GM13976 (cell line): ENCODE results near the gene AZU1.

Experiments used
- DNase-seq: peaks from one replicate; pipeline ENCODE4 v3.0.0; 2012; ENCODE audit warnings: low spot score
- in situ Hi-C: fragments of 300-500 bp; cut with MboI; formaldehyde crosslinking; loops from one replicate; pipeline ENCODE4 v1.12.0; 2022; ENCODE audit warnings: low sequenced_read_pairs, mixed read lengths, inconsistent platforms; ENCODE audit not compliant: unreplicated experiment
- TF ChIP-seq, protein P1 (sequence below): IDR thresholded peaks from 2 replicates; pipeline ENCODE4 v1.5.1; 2012; ENCODE audit warnings: borderline replicate concordance, mild to moderate bottlenecking; ENCODE audit not compliant: insufficient read depth; ENCODE audit errors: extremely low read depth, missing control alignments, control extremely low read depth

Gene AZU1

GRCh38 chr19:855142-855541 lies 27.5 kb downstream of the AZU1 start:
- TF ChIP-seq, protein P1, sequence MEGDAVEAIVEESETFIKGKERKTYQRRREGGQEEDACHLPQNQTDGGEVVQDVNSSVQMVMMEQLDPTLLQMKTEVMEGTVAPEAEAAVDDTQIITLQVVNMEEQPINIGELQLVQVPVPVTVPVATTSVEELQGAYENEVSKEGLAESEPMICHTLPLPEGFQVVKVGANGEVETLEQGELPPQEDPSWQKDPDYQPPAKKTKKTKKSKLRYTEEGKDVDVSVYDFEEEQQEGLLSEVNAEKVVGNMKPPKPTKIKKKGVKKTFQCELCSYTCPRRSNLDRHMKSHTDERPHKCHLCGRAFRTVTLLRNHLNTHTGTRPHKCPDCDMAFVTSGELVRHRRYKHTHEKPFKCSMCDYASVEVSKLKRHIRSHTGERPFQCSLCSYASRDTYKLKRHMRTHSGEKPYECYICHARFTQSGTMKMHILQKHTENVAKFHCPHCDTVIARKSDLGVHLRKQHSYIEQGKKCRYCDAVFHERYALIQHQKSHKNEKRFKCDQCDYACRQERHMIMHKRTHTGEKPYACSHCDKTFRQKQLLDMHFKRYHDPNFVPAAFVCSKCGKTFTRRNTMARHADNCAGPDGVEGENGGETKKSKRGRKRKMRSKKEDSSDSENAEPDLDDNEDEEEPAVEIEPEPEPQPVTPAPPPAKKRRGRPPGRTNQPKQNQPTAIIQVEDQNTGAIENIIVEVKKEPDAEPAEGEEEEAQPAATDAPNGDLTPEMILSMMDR, result no peak
- in situ Hi-C loops, result no loop called here
- DNase-seq, result no peak

DNA sequence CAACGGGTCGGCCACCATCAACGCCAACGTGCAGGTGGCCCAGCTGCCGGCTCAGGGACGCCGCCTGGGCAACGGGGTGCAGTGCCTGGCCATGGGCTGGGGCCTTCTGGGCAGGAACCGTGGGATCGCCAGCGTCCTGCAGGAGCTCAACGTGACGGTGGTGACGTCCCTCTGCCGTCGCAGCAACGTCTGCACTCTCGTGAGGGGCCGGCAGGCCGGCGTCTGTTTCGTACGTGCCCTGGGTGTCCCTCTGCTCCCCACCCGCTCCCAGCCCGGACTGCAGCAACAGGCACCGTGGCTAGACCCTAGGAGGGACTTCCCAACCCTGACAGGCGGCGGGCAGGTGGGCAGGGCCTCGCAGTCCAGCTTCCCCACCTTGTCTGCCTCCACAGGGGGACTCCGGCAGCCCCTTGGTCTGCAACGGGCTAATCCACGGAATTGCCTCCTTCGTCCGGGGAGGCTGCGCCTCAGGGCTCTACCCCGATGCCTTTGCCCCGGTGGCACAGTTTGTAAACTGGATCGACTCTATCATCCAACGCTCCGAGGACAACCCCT lies 28.0 kb downstream of the AZU1 start:
- no peak for DNase-seq
- TF ChIP-seq, protein P1, result no peak
- in situ Hi-C loops, result no loop called here

DNA sequence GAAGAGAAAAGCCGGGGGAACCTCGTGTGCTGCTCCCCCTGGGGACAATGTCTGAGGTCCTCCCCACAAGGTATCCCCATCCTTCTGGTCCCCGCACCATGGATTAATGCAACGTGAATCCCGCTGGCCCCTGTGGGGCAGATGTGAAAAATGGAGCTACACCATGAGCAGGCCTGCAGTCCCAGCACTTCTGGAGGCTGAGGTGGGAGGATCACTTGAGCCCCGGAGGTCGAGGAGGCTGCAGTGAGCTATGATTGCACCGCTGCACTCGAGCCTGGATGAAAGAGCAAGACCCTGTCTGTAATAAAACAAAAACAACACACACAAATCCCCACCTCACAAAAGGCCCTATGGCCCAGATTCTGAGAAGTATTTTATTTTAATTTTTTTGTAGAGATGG lies 30.6 kb downstream of the AZU1 start:
- in situ Hi-C loops, result no loop called here
- TF ChIP-seq, protein P1, result no peak
- no peak for DNase-seq

- TF ChIP-seq, protein P1, result no peak
- in situ Hi-C loops, result no loop called here
- DNase-seq, result no peak
Observed at GRCh38 chr19:858868-859843, 31.5 kb downstream of the AZU1 start, which contains the start of gene CFD. Gene CFD, plus strand, starts transcription at chr19:859664. Its CDS starts 26 bp downstream, at chr19:859690.

- DNase-seq, result no peak
- in situ Hi-C loops, result loop anchor here (10.0 kb wide), 1 partner anchor 54 kb away; the partner anchor contains the start of genes KISS1R and R3HDM4
- TF ChIP-seq, protein P1, result no peak
Observed at GRCh38 chr19:861141-861755, 33.6 kb downstream of the AZU1 start.

GRCh38 chr19:861756-862580 lies 34.3 kb downstream of the AZU1 start:
- peak; percentile 87 for DNase-seq
- in situ Hi-C loops, result loop anchor here (10.0 kb wide), 1 partner anchor 53 kb away; the partner anchor contains the start of genes KISS1R and R3HDM4
- TF ChIP-seq, protein P1, result no peak
